ENCODE results near the gene CDC42EP2.

Gene CDC42EP2

DNA sequence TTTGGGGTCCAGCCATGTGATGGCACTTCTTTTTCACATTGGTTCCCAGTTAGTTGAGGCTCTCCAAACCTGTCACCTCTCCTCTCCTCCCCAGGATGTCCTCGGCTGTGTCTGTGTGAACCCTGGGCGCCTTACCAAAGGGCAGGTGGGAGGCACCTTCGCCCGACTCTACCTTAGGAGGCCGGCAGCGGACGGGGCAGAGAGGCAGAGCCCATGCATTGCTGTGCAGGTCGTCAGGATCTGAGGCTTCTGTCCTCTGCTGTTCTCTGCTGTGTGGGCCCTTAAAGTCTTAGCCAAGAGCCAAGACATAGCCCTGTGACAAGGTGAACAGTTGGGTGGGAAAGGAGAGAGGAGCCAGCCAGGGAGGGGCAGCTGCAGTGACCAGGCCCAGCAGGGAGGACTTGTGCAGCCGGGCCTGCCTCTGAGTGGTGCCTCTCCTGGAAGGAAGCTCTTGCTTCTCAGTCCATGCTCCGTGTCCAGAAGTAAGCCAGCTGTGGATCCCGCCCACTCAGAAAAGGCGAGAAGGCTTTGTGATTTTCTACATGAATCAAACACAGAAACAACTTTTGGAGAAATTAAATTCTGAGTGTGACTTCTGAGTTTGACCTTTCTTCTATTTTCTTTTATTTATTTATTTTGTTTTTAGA, 17.5 kb upstream of the CDC42EP2 start:
- DNase-seq (ENCODE audit: low spot score) (no peak), FAIRE-seq (no peak)

DNA sequence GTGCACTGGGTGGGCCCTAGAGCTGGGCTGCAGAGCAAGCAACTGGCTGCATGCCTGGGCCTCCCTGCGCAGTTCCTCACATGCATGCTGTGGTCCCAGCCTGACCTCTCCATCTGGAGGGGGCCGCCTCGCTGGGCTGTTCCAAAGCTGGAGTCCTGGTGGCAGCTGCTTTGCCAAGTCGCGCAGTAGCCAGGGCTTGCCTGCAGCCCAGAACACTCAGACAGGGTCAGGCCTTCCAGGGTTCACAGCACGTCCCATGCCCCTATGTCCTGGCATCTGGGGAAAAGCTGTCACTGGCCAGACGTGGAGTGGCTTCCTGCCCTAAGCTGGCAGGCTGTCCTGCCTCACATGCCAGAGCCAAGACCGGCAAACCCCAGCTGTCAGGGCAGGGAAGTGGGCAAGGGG, 16.5 kb upstream of the CDC42EP2 start:
- no peak for DNase-seq (ENCODE audit: low spot score)
- FAIRE-seq = no peak

DNA sequence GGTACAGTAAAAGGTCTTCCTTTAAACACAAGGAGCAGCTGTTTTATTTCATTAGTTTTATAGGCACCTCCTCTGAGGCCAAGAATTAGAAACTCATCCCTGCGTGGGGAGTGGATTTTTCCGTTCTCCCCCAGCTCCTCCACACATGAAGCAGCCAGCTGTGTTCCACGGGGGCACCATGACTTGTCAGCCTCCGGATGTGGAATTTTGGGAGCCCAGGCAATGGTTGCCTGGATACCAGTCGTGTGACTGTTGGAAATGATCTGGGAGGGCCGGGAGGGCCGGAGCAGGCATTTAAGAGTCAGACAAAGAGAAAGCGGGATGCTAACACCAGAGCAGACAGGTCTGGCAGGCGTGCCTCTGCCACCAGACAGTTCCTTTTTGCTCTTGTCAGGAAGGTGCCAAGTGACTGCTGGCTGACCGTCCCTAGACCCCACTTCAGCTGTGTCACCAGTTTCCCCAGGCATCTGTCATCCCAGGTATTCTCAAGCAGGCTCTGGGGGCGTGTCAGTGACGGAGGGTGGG, 15.9 kb upstream of the CDC42EP2 start:
- no peak for DNase-seq (ENCODE audit: low spot score)
- no peak for FAIRE-seq

DNA sequence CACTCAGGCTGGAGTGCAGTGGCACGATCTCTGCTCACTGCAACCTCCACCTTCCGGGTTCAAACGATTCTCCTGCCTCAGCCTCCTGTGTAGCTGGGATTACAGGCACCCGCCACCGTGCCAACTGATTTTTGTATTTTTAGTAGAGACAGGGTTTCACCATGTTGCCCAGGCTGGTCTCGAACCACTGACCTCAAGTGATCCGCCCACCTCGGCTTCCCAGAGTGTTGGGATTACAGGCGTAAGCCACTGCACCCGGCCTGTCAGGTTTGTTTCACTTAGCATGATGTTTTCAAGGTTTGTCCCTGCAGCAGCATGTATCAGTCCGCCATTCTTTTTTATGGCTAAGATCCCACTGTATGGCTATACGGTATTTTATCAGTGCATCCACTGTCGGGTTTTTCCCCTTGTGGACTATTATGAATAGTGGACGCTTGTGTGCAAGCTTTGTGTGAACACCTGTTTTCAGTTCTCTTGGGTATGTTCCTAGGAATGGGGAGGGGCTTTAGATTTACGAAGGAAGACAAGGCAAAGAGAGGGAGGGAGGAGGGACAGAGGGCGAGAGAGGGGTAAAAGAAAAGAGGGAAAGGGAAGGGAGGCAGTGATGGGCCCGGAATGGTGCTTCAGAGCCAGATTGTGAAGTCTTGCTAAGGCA, 13.9 kb upstream of the CDC42EP2 start:
- no peak for FAIRE-seq

DNA sequence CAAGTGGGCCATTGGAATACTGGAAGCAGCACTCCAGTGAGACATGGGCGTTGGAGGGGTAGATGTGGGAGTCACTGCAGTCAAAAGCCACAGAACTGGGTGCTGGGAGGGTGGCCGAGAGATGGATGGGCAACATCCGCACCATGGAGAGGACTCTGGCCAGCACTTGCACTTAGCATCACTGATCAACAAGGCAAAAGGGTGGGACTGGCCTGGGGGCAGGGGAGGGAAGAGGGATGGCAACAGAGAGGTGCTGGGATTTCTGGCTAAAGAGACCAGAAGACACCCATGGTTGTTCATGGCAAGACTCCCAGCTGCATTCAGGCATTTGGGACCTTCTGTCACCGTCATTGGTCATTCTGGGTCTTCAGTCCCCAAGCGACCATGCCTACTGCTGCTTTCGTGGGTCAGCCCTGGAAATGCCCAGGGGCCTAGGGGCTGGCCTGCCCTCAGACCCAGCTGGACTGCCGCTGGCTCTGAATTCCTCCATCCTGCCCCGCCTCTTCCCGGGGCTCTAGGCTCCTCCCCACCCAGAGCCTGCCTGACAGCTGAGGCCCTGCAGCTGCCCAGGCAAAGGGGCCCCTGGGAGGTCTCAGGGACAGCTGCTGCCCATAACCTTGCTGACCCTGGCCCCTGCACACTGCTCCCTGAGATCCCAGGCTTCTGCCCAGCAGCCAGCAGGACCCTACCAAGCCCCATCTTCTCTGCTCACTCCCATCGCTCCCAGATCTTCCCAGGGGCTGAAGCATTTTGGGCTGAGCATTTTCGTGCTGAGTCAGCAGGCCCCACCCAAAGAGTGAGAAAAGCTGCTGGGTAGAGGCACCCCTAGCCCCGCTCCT, 13.0 kb upstream of the CDC42EP2 start:
- FAIRE-seq = peak; percentile 17

More for the DNA sequence above, 13.9 kb upstream of the CDC42EP2 start:
- DNase-seq (ENCODE audit: low spot score) = no peak

DNA sequence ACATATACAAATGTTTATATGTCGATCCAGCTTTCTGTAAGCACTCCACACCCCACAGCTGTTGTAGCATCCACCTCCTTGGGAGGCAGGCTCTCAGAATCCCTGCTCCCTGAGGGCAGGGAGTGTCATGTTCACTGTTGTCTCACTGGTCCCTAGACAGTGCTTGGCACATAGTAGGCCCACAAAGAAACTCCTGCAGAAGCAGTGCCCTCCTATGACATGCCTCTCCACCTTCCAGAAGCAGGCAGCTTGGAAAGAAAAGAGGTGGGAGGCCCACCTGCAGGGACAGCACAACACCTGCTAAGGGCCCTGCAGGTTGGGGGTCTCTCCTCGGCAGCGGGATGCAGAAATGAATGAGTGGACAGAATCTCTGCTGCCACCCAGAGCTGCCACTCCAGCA, 11.1 kb upstream of the CDC42EP2 start:
- DNase-seq (ENCODE audit: low spot score) (no peak), FAIRE-seq (no peak)

More for the DNA sequence above, 13.0 kb upstream of the CDC42EP2 start:
- DNase-seq (ENCODE audit: low spot score) = no peak

DNA sequence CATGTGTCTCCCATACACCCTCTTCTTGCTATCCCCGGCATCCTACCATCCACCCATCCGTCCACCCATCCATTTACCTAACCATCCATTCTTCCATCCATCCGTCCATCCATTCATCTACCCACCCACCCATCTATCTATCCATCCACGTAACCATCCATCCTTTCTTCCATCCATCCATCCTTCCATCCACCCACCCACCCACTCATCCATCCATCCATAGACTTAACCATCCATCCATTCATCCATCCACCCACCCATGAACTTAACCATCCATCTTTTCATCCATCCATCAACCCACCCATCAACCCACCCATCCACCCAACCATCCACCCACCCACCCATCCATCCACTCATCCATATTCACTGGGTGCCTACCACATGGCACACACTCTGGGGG, 10.6 kb upstream of the CDC42EP2 start:
- FAIRE-seq (peak; percentile 44), DNase-seq (ENCODE audit: low spot score) (no peak)

DNA sequence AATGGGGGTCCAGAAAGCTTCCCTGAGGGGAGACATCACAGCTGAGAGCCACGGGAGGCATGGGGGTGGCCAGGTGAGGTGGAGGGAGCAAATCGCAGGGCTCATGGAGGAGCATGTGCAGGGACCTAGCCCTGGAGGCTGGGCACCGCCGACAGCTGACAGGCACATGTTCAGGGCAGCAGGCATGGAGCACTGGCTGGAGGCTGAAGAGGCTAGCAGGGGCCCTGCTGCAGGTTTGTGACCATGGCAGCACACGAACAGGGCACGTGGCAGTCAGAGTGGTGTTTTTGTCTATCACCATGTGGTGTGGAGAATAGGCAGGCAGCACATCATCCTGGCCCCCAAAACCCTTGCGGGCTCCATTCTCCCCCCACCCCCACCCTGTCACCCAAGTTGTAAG, 10.1 kb upstream of the CDC42EP2 start:
- DNase-seq (ENCODE audit: low spot score) = no peak
- FAIRE-seq = no peak

DNA sequence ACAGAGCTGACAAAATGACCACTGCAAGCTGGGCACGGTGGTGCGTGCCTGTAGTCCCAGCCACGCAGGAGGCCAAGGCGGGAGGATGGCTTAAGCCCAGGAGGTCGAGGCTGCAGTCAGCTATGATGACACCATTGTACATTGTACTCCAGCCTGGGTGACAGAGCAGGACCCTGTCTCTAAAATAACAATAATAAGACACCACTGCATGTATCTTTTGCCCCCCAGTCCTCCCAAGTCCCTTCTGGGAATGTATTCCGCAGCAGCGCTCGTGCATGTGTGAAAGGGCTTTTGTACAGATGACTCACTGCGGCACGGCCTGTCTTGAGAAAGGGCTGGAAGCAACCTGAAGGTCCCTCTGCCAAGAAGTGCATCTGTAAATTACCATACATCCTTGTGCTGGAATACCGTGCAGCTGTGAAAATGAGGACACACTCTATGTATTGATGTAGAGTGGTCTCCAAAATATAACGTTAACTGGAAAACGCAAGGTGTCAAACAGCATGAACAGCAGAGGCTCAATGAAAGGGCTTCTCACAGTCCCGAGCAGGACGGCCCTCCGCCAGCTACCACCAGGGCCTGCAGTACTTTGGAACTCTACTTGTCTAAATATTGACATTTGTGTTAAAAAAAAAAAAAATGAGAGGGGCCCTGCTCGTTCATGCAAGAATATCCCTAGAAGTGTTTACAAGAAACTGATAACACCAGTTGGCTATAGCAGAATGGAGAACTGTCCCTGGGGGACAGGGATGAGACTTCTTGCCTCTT, 9.0 kb upstream of the CDC42EP2 start:
- FAIRE-seq (no peak), DNase-seq (ENCODE audit: low spot score) (no peak)

DNA sequence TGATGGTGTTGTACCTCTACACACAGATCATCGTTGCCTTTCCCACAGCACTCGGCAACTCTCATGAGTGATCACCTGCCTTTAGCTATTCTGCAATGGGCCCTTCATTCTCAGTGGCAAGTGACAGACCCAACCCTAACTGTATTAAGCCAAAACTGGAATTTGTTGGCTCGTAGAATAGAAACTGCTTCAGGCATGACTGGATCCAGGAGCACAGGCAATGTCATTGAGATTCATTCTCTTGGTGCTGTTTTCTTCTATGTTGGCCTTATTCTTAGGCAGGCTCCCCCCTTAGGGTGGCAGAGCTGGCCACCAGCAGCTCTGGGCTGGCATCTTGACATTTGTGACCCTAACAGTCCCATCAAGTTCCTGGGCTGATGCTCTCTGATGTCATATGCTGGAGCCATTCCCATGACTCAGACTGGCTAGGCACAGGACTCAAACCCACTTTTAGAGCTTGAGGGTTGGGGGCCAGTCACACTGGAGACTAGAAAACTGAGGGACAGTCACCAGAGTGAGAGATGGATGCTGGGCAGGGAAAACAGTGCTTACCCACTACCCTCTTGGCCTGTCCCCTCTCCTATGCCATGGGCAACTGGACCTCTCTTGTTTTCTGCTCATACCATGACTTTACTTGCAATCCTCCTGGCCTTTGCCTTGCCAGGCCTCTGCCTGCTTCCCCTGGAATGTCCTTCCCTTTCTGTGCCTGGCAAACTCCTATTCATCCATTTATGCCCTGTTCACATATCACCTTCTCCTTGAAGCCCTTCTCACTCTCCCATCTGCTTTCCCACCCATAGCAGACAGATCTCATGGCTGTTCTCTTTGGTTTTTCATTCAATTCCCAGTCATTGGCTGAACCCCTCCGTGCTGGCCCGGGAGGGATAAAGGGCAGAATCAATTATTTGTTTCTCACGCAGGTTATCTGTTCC, 7.1 kb upstream of the CDC42EP2 start:
- DNase-seq (ENCODE audit: low spot score) (no peak), FAIRE-seq (no peak)

DNA sequence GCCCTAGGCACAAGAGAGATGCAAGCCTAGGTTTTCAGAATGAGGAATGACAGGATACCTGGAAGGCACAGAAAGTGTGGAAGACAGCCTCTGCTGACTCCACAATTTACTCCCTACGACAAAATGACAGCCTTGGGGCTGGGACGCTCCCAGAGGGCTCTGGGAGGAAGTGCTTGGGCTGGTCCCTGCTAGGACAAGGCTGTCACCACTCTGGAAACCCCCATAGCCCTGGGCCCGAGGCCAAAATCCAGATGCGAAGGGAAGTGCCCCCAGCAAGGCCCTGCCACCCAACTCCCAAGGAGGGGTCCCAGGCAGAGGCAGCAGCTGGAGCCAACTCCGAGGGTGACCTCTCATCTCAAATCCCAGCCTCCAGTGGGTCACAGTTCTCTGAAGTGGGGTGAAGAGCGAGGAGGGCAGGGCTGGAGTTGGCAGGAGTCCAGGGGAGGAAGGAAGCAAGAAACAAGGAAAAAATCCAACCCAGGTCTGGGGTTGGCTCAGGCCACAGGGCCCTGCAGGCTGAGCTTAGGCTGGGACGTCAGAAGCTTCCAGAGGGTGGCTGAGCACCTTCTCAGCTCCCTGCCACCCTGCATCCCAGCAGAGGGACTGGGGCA, 6.3 kb upstream of the CDC42EP2 start:
- DNase-seq (ENCODE audit: low spot score) (no peak), FAIRE-seq (no peak)

DNA sequence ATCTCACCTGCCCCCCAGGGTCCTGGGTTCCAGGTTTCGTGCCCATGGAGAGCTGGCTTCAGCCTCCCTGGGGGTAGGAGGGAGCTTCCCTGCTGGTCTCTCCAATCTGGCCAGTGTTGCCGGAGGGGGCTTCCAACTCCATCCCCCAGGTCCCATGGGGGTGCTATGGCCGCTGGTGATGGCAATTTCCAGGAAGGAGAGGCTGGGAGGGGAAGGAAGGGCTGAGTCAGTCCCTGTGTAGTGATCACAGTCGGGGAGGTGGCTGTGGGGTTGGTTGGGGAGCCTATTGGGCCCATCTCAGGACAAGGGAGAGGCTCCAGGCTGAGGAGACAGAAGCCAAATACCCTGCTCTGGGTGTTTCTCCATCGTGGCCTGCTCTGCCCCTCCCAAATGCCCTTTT, 5.7 kb upstream of the CDC42EP2 start:
- DNase-seq (ENCODE audit: low spot score) (no peak), FAIRE-seq (no peak)

DNA sequence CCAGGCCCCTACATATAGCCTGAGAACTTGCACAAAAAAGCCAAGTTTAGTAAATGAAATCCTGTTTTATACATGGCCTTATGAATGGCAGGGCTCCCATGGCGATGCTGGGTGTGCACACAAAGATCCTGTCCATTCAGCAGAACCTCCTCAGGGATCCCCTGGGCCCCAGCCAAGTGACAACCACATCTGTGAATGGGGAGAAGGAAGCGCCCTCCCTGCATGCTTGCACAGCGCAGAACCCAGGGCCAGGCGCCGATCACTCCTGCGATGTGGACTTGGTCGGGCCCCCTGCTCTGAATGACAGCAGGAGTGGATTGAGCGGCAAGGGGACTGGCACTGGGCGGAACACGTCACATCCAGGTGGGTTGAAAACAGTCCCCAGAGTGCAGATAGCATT, 4.5 kb upstream of the CDC42EP2 start:
- DNase-seq (ENCODE audit: low spot score) (no peak), FAIRE-seq (no peak)

DNA sequence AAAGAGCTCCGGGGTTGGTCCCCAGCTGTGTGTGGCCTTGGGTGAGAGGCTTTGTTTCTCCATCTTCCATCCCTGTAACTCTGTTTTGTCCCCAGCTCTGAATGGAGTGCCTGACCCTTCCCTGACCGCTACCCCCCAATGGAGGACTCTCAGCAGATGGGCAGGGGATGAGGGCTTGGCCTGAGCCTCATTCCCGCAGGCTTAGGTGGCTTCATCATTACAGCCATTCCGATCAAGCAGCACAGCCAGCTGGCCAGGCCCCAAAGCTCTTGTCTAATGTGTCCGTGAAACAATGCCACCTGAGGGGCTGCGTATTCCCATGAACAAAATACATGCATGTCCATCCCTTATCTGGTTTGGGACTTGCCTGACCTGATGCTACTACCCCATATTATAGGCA, 3.9 kb upstream of the CDC42EP2 start:
- DNase-seq (ENCODE audit: low spot score) = no peak
- FAIRE-seq = no peak

DNA sequence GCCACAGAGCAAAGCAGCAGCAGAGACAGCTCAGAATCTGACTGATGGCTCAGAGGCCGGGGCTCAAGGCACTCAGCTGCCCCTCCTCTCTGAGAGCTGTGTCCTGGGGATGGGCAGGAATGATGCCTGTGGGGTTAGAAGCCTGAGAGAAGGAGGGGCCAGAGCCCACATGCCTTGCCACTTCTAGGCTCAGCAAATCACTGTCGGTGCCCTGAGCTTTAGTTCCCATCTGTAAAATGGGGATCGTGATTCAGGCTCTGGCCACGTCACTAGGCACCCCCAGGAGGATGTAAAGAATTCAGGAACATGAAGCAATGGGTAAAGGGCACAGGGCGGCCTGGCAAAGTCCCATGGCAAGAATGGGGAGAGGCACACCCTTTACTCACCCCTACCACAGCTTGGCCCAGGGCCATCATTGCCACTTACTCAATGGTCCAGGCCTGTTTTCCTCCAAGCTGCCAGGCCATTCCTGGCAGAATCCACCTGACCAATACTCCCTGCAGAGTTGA, 3.4 kb upstream of the CDC42EP2 start:
- FAIRE-seq = no peak
- no peak for DNase-seq (ENCODE audit: low spot score)

DNA sequence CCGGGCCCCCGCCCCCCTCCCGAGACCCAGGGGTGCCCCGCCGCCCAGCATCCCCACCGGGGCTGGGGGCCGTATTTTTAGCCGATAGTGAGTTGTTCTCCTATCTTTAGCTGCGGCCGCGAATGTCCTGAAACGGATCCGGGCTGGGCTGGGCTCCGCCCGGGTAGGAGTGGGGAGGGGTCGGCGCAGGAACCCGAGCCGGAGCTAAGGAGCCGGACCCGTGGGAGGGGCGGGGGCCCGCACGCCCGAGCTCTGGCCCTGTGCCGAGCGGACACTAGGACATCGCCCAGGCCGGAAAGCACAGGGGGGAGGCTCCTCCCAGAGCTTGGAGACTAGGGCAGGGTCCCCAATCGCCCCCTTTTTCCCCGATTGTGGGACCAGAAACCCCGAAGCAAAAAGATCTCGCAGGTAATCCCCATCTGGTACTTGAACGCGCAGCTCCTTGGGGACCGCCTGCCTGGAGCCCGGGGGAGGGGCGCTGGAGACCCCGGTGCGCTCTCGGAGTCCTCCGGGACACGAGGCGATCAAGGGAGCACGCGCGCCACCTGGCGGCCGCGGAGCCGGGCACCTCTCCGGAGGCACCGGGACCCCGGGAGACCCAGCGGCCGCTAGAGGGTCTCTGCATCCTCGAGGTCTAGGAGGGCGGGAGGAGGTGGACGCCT, 669 bp downstream of the CDC42EP2 start:
- FAIRE-seq (no peak), DNase-seq (ENCODE audit: low spot score) (peak; percentile 88)

DNA sequence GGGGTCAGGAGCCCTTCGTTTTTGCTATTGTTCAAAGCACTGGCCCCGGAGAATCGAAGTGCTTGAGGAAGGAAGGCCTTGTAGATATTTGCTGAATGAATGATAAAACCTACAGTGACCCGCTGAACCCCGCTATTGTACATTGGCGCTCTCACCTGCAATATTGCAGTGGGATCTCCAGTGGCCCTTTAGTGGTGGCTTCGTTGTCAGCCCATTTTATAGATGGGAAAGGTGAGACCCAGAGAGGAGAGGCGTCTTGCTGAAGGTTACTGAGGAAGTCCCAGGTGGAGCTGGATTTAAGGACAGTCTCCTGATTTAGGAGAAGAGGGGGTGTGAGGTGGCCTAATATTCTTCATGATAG, 1.2 kb downstream of the CDC42EP2 start:
- no peak for DNase-seq (ENCODE audit: low spot score)

DNA sequence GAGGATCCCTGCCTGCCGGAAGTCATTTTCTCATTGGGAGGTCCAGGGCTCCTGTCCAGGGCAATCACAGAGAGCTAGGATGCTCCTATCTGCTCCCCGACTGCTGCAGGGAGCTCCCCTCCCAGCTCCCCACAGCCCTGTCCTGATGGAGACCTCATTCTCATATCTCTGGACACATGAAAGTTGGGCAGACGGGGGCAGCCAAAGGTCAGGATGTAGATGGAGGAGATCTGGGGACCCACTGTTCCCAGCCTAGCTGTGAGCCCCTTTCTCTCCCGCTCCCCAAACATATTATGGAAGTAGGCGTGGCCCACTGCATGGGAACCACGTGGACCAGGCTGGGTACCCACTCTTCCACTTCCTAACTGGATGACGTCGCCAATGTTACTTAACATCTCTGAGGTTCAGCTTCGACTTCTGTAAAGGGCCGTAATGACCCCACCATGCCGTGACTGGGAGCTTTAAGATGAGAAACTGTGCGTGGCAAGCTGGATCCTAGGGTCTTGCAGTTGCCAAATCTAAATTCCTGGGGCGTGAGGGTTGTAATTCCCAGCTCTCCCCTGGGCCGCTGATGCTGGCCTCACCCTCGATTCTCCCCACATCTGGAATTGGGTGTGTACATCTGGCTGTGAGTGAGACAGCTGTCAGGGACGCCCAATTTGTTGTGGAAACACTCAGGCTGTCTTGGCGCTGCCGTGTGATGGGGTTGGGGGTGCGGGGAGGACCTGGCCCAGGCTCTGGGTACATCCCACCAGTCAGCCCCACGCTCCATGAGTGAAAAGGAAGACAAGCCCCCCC, 1.8 kb downstream of the CDC42EP2 start:
- DNase-seq (ENCODE audit: low spot score) (no peak), FAIRE-seq (no peak)

More for the DNA sequence above, 1.2 kb downstream of the CDC42EP2 start:
- no peak for FAIRE-seq

Measured in urothelium cell line (cell line).